CD4-positive, alpha-beta T cell treated with Interleukin-4 for 1 hour (primary cell): ENCODE results near the gene IFNG.
"Not testable (repeated sequence)": the region's sequence is repeated elsewhere in the genome, so short reads cannot be mapped to it uniquely, and the experiment has no call there.

Experiments
- DNase-seq, 2 donors: peaks; one replicate each; pipeline ENCODE4 v3.0.0-alpha.2; 2020 to 2022

Gene IFNG

DNA sequence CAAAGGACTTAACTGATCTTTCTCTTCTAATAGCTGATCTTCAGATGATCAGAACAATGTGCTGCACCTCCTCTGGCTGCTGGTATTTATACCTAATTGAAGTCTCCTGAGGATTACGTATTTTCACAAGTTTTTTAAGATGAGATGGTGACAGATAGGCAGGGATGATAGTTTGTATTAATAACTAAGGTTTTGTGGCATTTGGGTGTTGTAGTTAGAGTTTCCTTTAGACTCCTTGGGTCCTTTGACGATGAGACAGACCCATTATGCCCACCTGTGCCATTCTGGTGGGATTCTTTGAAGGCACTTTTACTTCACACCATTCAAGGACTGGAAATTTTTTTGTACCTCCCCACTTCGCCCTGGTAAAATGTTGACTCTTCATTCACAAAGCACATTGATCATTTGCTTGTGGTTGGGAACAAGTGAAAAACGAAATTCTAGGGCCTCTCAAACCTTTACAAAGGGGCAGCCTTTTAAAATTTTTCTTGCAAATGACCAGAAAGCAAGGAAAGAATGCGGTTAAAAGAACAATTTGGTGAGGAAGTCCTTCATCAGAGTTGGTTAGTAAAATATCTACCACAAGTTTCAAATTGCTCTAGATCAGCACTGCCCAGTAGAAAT is at the start of gene IFNG:
Gene IFNG (minus strand): TSS at position 60 of the 624 bp plus-strand sequence. CDS start 125 bp downstream, outside the sequence.
- peak; percentile 31 to 84 for DNase-seq

DNA sequence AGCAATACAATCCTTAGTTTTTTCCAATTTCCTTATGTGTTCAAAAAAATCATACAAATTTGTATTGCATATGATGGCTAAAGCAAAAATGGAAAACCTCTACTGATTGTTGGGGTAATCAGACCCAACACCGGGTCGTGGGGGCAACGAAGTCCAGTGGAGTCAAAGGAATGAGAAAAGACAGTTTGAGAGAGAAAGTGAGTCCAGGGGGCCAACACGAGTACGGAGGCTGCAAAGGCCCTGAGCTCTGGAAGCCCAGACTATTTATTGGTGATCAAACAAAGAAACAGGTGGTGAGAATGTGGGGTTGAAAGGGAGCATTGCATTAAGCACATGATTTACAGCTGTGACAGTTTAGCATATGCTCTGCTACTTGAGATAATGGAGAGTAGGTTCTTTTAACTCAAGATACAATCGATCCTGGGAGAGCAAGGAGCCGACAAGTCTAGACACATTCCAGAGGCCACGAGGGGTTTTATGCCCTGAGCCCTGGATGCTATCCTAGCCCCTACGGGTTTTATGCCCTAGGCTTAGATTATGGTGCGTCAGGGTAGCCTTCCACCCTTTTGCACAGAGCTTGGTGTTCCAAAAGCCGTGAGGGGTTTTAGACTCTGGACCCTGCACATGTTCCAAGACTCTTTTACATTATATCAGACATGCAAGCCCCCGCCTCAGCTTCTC is 49.6 kb upstream of the IFNG start:
- not testable (repeated sequence) for DNase-seq

DNA sequence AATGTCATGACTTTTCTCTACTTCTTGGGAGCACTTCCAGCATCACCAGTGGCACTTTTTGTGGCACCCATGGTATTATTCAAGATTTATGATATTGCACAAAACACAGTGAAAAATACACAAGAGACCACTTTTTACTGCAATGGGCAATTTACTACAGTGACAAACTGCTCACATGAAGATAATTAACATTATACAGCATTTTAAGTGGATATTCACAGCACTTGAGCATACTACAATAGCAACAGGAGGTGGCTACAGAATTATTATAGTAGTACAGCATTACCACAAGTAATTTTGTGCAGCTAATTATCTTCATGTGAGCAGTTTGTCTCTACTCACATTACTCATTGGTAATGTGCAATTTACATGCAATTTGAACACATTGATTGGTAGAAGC is 47.7 kb upstream of the IFNG start:
- DNase-seq = no peak

DNA sequence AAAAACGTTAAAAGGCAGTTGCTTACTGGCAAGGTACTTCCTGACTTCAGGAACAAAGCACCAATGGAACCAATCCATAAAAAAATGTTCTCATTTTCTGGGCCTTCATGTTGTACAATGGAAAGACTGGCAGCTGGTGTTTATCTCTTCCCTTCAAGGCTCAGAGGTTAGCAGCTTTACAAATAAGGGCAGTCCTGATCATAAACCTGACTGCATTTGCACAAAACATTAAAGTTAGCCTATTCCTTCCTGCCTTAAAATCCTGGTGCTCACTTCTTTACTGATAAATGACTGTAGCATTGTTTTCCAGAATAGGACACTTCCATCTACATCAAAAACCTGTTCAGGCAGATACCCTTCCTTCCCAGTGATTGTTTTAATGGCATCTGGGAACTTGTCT is 46.9 kb upstream of the IFNG start:
- no peak for DNase-seq

DNA sequence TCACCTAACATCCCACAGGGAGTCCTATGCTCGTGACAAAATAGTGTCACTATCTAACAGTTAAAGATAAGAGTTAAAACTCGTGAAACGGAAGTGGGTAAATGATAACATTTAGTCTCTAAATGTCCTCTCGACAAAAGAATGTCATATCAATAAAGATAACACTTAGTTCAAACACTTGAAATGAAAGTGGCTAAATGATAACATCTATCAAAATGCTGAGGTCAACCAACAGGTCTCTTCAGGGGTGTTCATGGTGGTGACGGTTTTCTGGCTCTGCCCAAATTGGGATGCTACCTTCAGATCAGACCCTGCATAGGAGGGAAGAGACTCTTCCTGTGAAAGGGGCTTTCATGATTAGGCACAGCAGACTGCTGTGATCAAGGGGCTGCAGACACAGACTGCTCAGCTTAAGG is 43.9 kb upstream of the IFNG start:
- peak in 1 of 2 donors; percentile 47 for DNase-seq

DNA sequence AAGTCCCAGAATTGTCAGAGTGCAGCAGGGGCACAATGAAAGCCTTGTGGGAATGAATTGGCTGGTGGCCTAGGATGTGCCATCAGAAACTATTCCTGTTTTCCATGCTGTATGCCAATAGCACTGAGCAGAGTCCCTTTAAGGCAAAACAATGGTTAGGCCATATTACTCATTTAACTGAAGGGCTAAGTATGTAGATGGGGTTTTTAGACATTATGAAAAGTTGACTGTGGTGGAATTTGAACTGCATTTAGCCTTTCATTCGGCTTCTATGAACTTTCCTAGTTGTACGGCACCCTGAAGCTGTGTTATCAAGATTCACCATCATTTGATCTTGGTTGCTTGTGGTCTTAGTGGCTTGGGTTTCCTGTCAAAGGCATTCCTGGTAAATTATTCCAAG is 41.3 kb upstream of the IFNG start:
- no peak for DNase-seq

DNA sequence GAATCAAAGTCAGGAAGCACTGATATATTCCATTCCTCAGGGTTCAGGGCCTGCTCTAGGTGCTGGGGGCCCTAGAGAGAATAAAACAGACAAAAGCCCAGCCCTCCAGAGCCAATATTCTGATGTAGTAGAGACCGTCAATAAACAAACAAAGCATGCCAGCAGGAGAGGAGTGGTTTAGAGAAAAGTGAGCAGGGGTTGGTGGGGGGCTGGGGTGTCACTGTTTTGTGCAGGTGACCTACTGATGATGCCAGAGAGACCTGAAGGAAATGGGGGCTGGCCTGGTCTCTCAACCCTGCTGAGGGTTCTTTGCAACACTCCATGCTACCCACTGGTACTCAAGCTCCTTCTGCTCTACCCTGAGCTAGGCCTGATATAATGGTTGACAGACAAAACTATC is 39.6 kb upstream of the IFNG start:
- DNase-seq = peak in 1 of 2 donors; percentile 5

DNA sequence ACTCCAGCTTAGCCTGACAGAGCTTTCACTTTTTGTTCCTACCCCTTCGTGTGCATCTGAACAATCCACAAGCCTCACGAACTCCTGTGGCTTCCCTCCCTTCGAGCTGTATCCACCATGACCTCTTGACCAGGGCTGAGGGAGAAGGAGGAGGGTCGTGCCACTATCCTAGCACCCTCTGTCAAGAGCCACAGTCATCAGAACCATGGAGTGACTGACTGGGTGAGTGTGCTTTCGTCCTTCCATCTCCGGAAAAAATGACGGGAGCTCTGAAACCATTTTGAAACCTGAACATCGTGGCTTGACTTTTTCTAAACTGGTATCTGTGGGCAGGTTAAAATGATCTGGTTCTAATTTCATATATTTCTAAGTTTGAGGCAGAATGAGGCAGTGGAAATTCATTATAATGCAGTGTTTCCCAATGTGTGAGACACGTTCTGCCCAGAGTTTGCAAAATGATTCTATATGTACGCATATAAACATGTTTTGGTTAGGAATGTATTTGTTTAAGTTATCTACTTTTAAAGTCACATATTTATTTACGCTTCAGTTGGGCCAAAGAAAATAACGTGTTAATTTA is 39.1 kb upstream of the IFNG start:
- peak in 1 of 2 donors; percentile 7 for DNase-seq

DNA sequence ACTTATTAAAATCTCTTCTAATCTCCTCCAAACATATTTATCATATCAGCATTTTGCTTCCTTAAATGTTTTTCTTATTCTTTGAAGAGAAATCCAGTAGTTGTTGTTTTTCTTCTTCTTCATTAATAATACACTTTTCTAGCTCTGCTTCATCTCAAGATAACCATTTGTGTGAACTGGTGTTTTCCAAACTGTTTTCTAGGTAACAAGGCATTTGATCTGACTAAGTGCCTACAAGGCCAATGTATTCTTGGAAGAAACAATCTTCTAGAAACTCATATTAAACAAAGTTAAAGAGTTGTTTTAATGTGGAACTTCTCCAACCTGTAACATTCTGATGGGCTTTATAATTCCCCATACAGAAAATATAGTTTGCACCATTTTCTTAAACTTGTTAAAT is 30.8 kb upstream of the IFNG start:
- peak in 1 of 2 donors; percentile 17 for DNase-seq

DNA sequence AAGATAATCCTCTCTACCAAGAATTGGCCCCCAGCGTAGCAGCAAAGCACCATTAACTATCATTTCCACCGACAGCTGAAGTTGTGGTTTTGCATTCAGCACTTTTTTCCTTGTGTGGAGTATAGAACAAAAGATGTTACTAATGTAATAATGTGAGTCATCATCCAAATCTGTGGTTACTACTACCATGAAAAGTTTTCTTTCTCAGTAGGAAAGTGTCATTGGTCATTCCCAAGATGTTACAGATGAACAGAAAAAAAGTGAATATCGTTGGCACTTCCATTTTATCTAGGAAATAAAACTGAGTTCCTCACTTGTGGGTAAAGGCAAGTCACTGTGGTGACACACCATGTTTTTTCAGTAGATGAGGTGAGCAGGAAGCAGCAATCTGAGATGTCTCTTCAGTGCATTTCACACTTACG is 30.3 kb upstream of the IFNG start:
- peak; percentile 18 to 58 for DNase-seq

DNA sequence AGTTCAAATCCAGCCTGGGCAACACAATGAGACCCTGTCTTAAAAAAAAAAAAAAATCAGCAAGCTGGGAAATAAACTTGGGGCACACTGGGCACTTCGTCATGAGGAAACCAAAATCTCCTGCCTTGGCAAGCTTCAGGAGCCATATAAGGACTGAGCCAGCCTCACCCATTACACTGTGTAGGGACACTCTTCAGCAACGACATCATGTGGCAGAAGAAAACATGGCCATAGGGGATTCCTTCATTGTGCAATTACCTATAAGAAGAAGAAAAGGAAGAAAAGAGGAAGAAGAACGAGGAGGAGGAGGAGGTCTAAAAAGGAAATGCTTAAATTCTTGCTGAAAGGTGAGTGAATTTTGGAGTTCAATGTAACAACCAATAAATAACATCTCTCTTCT is 26.1 kb upstream of the IFNG start:
- DNase-seq = no peak

DNA sequence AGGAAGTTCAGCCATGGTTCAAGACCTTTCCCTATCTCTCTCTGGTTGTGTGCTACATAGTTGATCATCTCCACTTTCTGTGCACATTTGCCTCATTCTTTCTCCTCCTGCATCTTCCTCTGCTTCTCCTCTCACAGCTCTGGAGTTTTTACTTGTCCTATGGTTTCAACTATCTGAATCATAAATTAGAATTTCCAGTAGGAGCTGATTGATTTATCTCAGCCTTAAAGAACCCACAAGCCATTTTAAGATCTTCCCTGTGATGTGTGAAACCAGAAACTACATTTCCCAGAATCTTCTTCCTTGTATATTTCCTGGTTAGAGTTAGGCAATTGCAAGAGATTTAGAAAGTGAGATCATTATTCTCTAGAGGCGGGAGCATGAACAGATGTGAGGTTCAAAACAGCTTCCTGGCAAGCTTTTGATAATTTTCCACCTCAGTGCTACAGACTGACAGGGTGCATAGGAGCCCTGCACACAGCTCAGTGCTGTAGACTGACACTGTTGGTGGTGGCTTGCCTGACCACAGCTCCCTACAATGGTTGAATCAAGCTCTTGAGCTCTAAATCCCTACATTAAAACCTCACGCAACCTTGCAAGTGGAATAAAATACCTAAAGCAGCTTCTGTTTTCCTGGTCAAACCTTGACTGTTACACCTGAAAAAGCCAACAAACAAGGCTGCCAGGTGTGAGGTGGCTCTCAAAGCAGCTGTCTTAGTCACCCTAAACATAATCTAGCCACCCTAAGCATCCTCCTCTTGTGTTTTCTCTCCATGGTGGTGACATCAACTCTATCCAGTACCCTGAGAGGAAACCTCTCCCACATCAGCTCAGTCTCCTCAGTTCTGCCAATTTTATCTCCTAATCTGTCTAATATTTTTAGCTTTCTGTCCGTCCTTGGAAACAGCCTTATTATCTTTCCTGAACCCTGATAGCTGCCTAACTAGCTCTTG is 21.5 kb upstream of the IFNG start:
- peak; percentile 39 to 74 for DNase-seq

DNA sequence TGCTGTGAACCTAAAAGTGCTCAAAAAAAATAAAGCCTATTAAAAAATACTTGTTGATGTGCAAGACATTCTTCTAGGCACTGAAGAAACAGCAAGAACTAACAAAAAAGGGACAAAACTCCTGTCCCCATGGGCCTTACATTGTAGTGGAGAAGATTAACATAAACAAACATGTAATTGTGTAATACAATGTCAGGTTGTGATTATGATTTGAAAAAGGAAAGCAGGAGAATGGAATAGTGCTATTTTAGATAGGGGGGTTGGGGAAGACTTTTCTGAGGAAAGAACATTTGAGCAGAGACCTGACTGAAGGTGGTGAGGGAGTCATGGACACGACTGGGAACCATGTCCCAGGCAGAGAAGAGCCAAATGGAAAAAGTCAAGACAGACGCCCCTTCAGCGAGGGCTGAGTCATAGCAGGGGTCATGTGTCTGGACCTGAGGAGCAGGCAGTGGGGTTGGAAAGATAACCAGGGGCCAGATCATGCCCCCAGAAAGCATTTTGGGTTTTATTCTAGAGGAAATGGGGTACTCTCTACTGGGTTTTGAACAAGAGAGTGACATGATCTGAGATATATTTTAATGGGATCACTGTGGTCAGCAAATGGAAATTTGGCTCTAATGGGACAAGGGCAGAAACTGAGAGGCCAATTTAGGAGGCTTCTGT is 19.4 kb upstream of the IFNG start:
- no peak for DNase-seq

DNA sequence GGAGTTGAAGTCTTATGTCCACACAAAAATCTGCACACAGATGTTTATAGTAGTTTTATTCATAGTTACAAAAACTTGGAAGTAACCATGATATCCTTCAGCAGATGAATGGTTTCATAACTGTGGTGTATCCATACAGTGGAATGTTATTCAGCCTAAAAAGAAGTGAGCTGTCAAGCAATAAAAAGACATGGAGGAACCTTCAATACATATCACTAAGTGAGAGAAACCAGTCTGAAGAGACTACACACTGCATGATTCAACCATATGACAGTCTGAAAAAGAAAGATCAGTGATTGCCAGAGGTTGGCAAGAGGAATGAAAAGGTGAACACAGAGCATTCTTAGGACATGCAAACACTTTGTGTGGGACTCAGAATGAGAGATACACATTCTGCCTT is 18.6 kb upstream of the IFNG start:
- no peak for DNase-seq

DNA sequence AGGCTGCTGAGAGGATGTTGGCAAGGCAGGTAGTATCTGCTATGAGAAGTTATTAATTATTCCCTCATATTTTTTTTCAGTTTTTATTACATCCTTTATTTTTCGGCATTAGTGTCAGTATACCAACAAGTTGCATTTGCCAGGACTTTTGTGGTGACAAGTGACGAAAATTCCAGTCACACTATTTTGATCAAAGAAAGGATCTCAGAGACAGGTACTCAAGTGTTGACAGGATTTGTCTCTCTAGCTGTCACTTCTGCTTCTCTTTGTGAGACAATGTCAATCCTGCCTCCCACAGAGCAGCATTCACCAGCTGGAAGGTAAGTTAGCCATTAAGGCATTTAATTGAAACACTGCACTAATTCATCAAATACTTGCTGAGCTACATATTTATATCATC is 18.0 kb upstream of the IFNG start:
- no peak for DNase-seq

DNA sequence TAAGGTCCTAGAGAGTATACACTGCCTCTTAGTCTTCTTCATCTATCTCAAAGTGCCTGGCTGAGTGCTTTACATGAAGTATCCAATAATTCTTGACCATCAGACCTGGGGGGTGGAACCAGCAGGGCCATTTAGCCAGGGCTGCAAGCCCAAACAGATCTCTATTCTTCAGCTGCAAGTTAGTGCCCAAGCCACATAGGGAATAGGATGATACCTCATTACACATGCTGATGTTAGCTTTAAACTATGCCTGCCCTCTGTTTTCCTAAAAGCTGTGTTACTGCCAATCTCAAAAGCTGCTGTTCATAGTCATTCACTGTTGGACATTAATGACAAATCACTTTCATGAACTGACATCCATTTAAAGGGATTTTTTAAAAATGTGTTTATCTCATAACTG is 16.7 kb upstream of the IFNG start:
- DNase-seq = no peak

DNA sequence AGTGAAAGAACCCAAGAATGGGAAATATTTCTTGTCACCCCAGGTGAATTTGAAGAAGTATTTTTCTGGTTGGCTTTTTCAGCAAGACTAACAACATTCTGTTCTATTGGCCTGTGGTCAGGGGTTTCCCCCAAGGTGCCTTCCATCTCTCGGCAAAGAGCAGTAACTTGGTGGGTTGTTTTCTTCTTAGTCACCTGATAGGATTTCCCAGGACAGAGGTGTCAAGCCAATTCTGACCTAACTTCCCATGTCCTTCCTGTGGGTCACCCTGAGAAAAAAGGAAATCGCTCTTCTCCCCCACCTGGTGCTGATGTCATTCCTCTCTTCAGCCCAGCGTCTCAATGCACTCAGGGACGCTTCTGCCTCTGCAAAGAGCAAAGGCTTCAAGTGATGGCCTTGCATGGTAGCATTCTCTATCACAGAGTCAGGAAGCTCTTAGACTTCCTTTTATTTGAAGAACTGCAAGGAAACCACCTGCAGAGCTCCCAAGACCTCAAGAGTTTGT is 16.1 kb upstream of the IFNG start:
- DNase-seq = peak; percentile 70 to 84

DNA sequence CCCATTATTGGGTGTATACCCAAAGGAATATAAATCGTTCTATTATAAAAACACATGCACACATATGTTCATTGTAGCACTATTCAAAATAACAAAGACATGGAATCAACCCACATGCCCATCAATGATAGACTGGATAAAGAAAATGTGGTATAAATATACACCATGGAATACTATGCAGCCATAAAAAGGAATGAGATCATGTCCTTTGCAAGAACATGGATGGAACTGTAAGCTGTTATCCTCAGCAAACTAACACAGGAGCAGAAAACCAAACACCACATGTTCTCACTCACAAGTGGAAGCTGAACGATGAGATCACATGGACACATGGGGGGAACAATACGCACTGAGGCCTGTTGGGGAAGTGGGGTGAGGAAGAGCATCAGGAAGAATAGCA is 15.2 kb upstream of the IFNG start:
- not testable (repeated sequence) for DNase-seq

DNA sequence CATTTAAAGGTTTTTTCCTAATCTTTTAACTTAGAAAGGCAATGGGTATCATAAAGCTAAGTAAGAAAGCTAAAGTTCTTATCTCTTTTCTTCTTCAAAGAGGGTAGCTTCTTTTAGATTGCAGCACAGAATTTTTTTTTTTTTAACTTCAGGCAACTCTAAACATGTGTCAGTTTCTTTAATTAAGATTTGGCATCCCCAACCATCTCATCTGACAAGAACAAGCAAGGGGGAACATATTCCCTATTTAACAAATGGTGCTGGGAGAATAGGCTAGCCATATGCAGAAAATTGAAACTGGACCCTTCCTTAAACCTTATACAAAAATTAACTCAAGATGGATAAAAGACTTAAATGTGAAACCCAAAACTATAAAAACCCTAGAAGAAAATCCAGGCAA is 14.3 kb upstream of the IFNG start:
- no peak for DNase-seq

DNA sequence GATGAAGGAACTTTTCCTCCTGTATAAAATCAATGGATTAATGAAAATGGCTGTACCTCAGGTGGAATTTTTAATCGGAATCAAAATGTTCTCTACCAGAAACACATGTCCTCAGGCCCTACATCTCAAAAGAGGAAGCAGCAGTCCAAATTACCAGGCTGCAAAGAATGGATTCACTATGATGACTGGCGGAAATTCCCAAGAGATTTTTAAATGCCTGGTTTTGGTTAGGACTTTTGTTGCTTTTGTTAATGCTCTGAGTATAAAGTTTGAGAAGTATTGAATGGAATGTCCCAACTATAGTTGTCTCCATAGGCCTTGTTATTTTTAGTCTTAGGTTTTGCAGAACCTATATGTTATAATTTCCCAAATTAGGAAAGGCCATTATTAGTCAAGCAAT is 11.2 kb upstream of the IFNG start:
- DNase-seq = no peak

DNA sequence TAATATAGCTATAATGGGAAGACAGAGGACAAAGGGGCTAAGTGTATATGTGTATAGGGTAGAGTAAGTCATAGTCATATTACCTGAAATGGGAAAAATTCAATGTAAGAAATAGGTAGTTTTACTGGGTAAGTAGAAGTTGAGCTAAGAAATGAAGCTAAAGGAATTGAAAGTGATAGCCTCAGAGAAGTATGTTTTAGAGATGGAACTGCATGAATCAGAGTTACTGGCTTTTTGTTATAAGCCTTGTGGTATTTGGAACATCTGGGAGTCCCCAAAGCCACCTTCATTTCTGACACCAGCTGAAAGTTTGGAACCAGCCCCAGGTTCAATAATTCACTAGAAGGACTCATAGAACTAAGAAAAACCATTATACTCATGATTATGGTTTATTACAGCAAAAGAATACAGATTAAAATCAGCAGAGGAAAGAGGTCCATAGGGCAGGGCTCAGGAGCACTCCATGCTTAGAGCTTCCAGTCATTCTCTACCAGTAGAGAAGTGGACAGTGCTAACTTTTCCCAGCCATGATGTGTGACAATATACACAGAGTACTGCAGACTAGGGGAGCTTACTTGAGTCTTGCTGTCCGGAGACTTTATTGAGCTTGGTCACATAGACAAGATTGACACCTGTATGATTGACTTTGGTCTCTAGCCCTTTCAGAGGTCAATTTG is 9.8 kb upstream of the IFNG start:
- DNase-seq = no peak

DNA sequence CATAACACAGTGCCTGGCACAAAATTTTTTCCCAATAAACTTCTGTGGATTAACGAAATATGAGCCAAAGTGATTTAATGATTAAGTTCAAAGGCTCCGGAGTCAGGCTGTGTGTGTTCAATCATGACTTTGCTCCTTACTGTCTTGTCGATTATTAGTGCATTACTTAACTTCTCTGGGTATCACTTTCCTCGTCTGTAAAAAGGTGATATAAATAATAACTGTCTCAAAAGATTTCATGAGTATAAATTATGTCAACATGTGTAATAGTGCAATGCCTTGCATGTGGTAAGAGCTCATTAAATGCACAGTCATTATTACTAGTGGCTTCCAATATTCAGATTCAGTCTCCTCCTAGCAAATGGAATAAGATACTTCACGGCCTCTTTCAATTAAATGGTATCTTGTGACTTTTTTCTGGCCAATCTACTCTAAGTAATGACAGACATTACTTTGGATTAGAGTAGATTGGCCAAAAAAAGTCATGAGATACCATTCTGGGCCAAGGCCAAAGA is 6.8 kb upstream of the IFNG start:
- no peak for DNase-seq
